Measurements from ENCODE around the gene KHDC4. TPM values are rescaled to one million over a fixed set of nuclear protein-coding genes. Genes with fewer than 3 reads are reported as not detected.
A peak's percentile ranks its signal among the peaks of the same experiment; 100 is the strongest.

KHDC4 gene
- polyA plus RNA-seq, 1 donor, result 36.6 TPM

GRCh38 chr1:155969377-155969791 is 35.2 kb upstream of the KHDC4 start:
- no peak for DNase-seq

- peak; percentile 73 for DNase-seq
Measured at GRCh38 chr1:155968670-155969069, 34.5 kb upstream of the KHDC4 start.

GRCh38 chr1:155968051-155968400 is 33.8 kb upstream of the KHDC4 start:
- DNase-seq, result no peak

GRCh38 chr1:155967341-155968050 is 33.3 kb upstream of the KHDC4 start:
- DNase-seq, result no peak

GRCh38 chr1:155966750-155967149 is 32.5 kb upstream of the KHDC4 start:
- no peak for DNase-seq

- no peak for DNase-seq
Measured at GRCh38 chr1:155966135-155966534, 31.9 kb upstream of the KHDC4 start.

- no peak for DNase-seq
Measured at GRCh38 chr1:155964193-155964592, 30.0 kb upstream of the KHDC4 start.

- no peak for DNase-seq
Measured at GRCh38 chr1:155962599-155963211, 28.5 kb upstream of the KHDC4 start.

- no peak for DNase-seq
Measured at GRCh38 chr1:155961937-155962336, 27.7 kb upstream of the KHDC4 start.

GRCh38 chr1:155960081-155960745 is 26.0 kb upstream of the KHDC4 start:
- DNase-seq, result no peak

- DNase-seq, result no peak
Measured at GRCh38 chr1:155957411-155957915, 23.2 kb upstream of the KHDC4 start.

- DNase-seq, result no peak
Measured at GRCh38 chr1:155954645-155955044, 20.4 kb upstream of the KHDC4 start.

GRCh38 chr1:155952505-155952890 is 18.3 kb upstream of the KHDC4 start:
- no peak for DNase-seq

GRCh38 chr1:155951753-155952504 is 17.7 kb upstream of the KHDC4 start:
- no peak for DNase-seq

- no peak for DNase-seq
Measured at GRCh38 chr1:155950829-155951228, 16.6 kb upstream of the KHDC4 start.

- no peak for DNase-seq
Measured at GRCh38 chr1:155947741-155948140, 13.5 kb upstream of the KHDC4 start.

GRCh38 chr1:155947292-155947691 is 13.1 kb upstream of the KHDC4 start:
- no peak for DNase-seq

GRCh38 chr1:155946633-155947219 is 12.5 kb upstream of the KHDC4 start:
- no peak for DNase-seq

GRCh38 chr1:155944444-155944799 is 10.2 kb upstream of the KHDC4 start:
- DNase-seq, result no peak

- DNase-seq, result no peak
Measured at GRCh38 chr1:155942578-155943141, 8.4 kb upstream of the KHDC4 start.

GRCh38 chr1:155941845-155942531 is 7.8 kb upstream of the KHDC4 start:
- DNase-seq, result no peak

Data from hindlimb muscle (tissue), 1 donor.